GM12891 (cell line): ENCODE results near the gene YES1.

Experiments used
- POLR2A ChIP-seq: IDR thresholded peaks from 2 replicates; pipeline ENCODE4 v1.6.1; 2011; ENCODE audit warnings: low read depth, low read length, control low read depth
- POLR2AphosphoS5 ChIP-seq: IDR thresholded peaks from 2 replicates; pipeline ENCODE4 v1.6.1; 2011; ENCODE audit warnings: low read depth, low read length, control low read depth

DNA sequence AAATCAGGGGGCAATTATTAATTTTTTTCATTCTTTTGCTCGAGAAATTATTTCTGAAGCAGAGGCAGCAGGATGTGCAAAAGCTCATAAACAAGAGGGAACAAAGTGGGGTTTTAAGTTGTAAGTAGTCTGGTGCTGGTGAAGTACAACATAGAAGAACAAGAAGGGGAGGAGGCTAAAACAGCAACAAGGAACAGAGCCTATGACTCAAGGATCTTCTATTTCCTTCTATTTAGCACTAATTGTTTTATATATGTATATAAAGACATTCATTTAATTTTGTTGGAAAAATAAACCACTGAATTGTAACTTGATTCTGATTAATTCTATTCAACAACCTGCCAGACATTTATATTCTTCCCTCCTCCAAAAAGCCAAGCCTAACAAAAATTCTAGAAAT, 35.0 kb downstream of the YES1 start:
- TF ChIP-seq POLR2A, result no peak
- TF ChIP-seq POLR2AphosphoS5, result no peak
